ENCODE results near the gene SLC46A1.

GRCh38 chr17:28446716-28447395, 40.8 kb upstream of the SLC46A1 start:
- no peak for TF ChIP-seq CTCF (conservative IDR thresholded peaks at IDR 0.05; ENCODE audit: low read length)
- no peak for TF ChIP-seq EZH2phosphoT487 (IDR thresholded peaks at IDR 0.05; ENCODE audit: borderline replicate concordance)
